Keratinocyte (primary cell): Measurements from ENCODE around the gene POLR2M. TPM values are rescaled to one million over a fixed set of nuclear protein-coding genes. Genes with fewer than 3 reads are reported as not detected.

ENCODE experiments used
- DNase-seq: peaks from one replicate; pipeline ENCODE4 v3.0.0-alpha.2; 2011; ENCODE audit warnings: low read depth, missing footprints, low spot score
- FAIRE-seq: peaks from 2 replicates; lab custom pipeline; 2011; peaks lifted over from hg19 to GRCh38; lab: Jason Lieb, UNC
- H2AFZ ChIP-seq: 2 replicates; pipeline ENCODE4 v1.6.0; 2012; ENCODE audit warnings: low read length, control low read depth, inconsistent platforms; ENCODE audit not compliant: control insufficient read depth
- H3K27ac ChIP-seq: 2 replicates; pipeline ENCODE4 v1.5.1; 2011; ENCODE audit warnings: low read length; ENCODE audit not compliant: control insufficient read depth, insufficient read depth
- H3K27me3 ChIP-seq: 3 replicates; pipeline ENCODE4 v1.6.0; 2011; ENCODE audit warnings: low read length; ENCODE audit not compliant: control insufficient read depth, insufficient read depth; ENCODE audit errors: extremely low read depth
- H3K36me3 ChIP-seq, 2 experiments: 2 replicates in 1 of 2; 3 replicates in 1 of 2; pipeline ENCODE4 v1.5.1; 2011; ENCODE audit warnings: low read length in 2 of 2, mild to moderate bottlenecking in 1 of 2; ENCODE audit not compliant: control insufficient read depth in 2 of 2, insufficient read depth in 2 of 2; ENCODE audit errors: extremely low read depth in 1 of 2
- H3K4me1 ChIP-seq: 3 replicates; pipeline ENCODE4 v1.5.1; 2011; ENCODE audit warnings: low read length; ENCODE audit not compliant: control insufficient read depth, insufficient read depth; ENCODE audit errors: extremely low read depth
- H3K4me2 ChIP-seq: 3 replicates; pipeline ENCODE4 v1.6.0; 2011; ENCODE audit warnings: low read depth, low read length; ENCODE audit not compliant: control insufficient read depth, insufficient read depth; ENCODE audit errors: extremely low read depth
- H3K4me3 ChIP-seq, 3 experiments: fragments of 200-600 bp in 1 of 3; sonication (generic) in 1 of 3; 2 replicates in 2 of 3; 3 replicates in 1 of 3; pipeline ENCODE4 v1.5.1; 2011 to 2016; ENCODE audit warnings: low read length in 3 of 3, mild to moderate bottlenecking in 3 of 3, control low read depth in 2 of 3, inconsistent platforms in 1 of 3, low read depth in 1 of 3, mixed read lengths in 1 of 3, mixed run types in 1 of 3, moderate library complexity in 1 of 3; ENCODE audit not compliant: control insufficient read depth in 2 of 3, insufficient read depth in 2 of 3; ENCODE audit errors: extremely low read depth in 1 of 3
- H3K79me2 ChIP-seq: 2 replicates; pipeline ENCODE4 v1.6.0; 2012; ENCODE audit warnings: low read length; ENCODE audit not compliant: control insufficient read depth, insufficient read depth
- H3K9ac ChIP-seq: 3 replicates; pipeline ENCODE4 v1.6.0; 2011; ENCODE audit warnings: low read length; ENCODE audit not compliant: control insufficient read depth, insufficient read depth; ENCODE audit errors: extremely low read depth
- H3K9me1 ChIP-seq: 3 replicates; pipeline ENCODE4 v1.6.0; 2011; ENCODE audit warnings: low read length; ENCODE audit not compliant: control insufficient read depth, insufficient read depth; ENCODE audit errors: extremely low read depth
- H3K9me3 ChIP-seq: 2 replicates; pipeline ENCODE4 v1.5.1; 2012; ENCODE audit warnings: low read depth, low read length; ENCODE audit not compliant: control insufficient read depth
- H4K20me1 ChIP-seq: 3 replicates; pipeline ENCODE4 v1.6.0; 2011; ENCODE audit warnings: low read length; ENCODE audit not compliant: control insufficient read depth, insufficient read depth; ENCODE audit errors: extremely low read depth
- EZH2 ChIP-seq: IDR thresholded peaks from one replicate; pipeline ENCODE4 v1.6.1; 2012; ENCODE audit warnings: inconsistent platforms, mild to moderate bottlenecking, low read length, moderate library complexity
- dilution Hi-C: fragments of 300-500 bp; cut with MboI; formaldehyde crosslinking; loops from one replicate; pipeline ENCODE4 v1.7.0; 2020; ENCODE audit warnings: low sequenced_read_pairs; ENCODE audit not compliant: extremely low pct_ligation_motif_present
- polyA plus RNA-seq, 5 experiments: library from polyadenylated mRNA; depleted of rRNA in 3 of 5; stranded (reverse) in 3 of 5; stranded (forward) in 1 of 5; unstranded in 1 of 5; fragments of >200 nt; gene quantifications; 1 replicate in 1 of 5; 2 replicates in 3 of 5; 3 replicates in 1 of 5; pipeline versions ENCODE4 v1.2.1 to v1.2.3, GENCODE V29; 2011 to 2012; ENCODE audit warnings: missing spikeins in 2 of 5, low read depth in 1 of 5, low replicate concordance in 1 of 5
- TF ChIP-seq, protein P1 (sequence below), 3 experiments: IDR thresholded peaks in 1 of 3; conservative IDR thresholded peaks in 1 of 3; optimal IDR thresholded peaks in 1 of 3; 2 replicates in 2 of 3; 3 replicates in 1 of 3; pipeline versions ENCODE3 to v1.5.1; 2011; ENCODE audit warnings: low read length in 3 of 3, mild to moderate bottlenecking in 3 of 3, moderate library complexity in 2 of 3, control low read depth in 1 of 3, inconsistent platforms in 1 of 3; ENCODE audit not compliant: insufficient read depth in 2 of 3; ENCODE audit errors: extremely low read depth in 1 of 3

Gene POLR2M
- polyA plus RNA-seq, 1 donor (not counting 4 experiments of a cell fraction or from before 2014, with no cell fraction given): 40.6 TPM

DNA sequence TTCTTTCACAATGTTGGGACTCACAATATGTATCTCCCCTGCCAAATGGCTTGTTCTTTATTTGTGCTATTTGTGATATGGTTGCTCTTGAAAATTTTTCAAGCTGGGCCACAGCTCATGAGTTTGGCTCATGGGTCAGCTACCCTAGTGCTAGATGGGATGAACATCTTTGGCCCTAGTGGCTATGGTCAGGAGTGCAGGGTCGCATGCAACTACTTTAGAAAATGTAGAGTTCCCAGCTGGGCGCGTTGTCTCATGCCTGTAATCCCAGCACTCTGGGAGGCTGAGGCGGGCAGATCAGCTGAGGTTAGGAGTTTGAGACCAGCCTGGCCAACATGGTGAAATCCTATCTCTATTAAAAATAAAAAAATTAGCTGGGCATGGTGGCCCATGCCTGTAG is 55.8 kb downstream of the POLR2M start:
- no peak overlapping the region for H3K9ac ChIP-seq
- H3K9me3 ChIP-seq: no peaks in the 10 kb centered on the region
- dilution Hi-C loops: no loop called here
- no peaks in the 10 kb centered on the region for H4K20me1 ChIP-seq
- FAIRE-seq (no peak), DNase-seq (no peak)
- H3K79me2 ChIP-seq: no peaks in the 10 kb centered on the region
- no peak overlapping the region for H3K4me3 ChIP-seq
- H3K4me1 ChIP-seq: no peaks in the 10 kb centered on the region
- no peaks in the 10 kb centered on the region for H3K27me3 ChIP-seq
- H2AFZ ChIP-seq: no peak overlapping the region
- H3K27ac ChIP-seq: no peak overlapping the region
- H3K9me1 ChIP-seq: no peaks in the 10 kb centered on the region
- H3K4me2 ChIP-seq: no peak overlapping the region
- TF ChIP-seq, protein P1, sequence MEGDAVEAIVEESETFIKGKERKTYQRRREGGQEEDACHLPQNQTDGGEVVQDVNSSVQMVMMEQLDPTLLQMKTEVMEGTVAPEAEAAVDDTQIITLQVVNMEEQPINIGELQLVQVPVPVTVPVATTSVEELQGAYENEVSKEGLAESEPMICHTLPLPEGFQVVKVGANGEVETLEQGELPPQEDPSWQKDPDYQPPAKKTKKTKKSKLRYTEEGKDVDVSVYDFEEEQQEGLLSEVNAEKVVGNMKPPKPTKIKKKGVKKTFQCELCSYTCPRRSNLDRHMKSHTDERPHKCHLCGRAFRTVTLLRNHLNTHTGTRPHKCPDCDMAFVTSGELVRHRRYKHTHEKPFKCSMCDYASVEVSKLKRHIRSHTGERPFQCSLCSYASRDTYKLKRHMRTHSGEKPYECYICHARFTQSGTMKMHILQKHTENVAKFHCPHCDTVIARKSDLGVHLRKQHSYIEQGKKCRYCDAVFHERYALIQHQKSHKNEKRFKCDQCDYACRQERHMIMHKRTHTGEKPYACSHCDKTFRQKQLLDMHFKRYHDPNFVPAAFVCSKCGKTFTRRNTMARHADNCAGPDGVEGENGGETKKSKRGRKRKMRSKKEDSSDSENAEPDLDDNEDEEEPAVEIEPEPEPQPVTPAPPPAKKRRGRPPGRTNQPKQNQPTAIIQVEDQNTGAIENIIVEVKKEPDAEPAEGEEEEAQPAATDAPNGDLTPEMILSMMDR (optimal IDR thresholded peaks at IDR 0.05 in 1 of 3, IDR thresholded peaks at IDR 0.05 in 1 of 3, conservative IDR thresholded peaks at IDR 0.05 in 1 of 3; ENCODE audit: extremely low read depth in 1 of 3, insufficient read depth in 2 of 3, low read length in 3 of 3): peak in 1 of 3 experiments; percentile 18
- TF ChIP-seq EZH2: no peak
- H3K36me3 ChIP-seq: no peaks in the 10 kb centered on the region

DNA sequence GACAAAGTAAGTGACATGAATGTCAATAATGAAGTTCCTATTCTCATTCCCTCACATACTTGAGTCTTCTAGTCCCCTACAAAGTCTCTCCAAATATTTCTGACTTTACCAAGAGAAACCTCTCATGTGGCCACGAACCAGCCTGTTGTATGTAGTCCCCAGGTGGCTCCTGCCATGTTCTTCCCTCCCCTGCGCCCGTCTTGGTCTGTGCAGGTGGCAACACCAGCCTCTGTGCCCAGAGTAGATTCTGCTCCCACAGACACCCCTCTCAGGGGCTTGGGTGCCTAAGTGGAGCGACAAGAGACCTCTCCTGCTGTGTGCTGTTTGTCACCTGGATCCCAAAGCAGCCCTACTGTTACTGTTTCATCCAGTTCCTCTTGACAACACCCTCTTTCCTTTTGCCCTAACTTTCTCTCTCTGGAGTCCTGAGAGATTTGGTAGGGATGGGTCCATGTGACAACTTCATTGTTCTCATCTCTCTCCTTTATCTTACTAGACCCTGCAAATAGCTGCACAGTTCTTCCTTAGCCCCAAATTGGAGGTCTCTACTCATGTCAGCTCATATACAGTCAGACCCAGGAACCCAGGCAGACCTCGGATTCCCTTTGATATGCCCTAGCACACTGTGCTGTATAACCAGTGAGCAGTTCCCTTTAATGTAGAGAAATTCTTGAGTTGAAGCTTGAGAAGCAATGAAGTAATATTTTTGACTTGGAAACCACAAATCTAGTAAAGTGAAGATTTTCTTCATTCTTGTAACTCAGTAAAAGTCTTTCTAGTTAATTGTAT is 56.9 kb downstream of the POLR2M start:
- Histone ChIP-seq H3K36me3 (no peaks in the 10 kb centered on the region), H3K4me1 (no peaks in the 10 kb centered on the region), H2AFZ (no peak overlapping the region), H3K79me2 (no peaks in the 10 kb centered on the region), H3K27me3 (no peaks in the 10 kb centered on the region), H3K9me3 (no peaks in the 10 kb centered on the region), H3K27ac (no peak overlapping the region), H3K4me2 (no peak overlapping the region), H3K9me1 (no peaks in the 10 kb centered on the region), H3K4me3 (no peak overlapping the region), H4K20me1 (no peaks in the 10 kb centered on the region), H3K9ac (no peak overlapping the region)
- TF ChIP-seq EZH2: no peak
- TF ChIP-seq, protein P1 (optimal IDR thresholded peaks at IDR 0.05 in 1 of 3, IDR thresholded peaks at IDR 0.05 in 1 of 3, conservative IDR thresholded peaks at IDR 0.05 in 1 of 3; ENCODE audit: extremely low read depth in 1 of 3, insufficient read depth in 2 of 3, low read length in 3 of 3): no peak
- FAIRE-seq: no peak
- no peak for DNase-seq
- dilution Hi-C loops: no loop called here

Other genes starting within 250 kb of the POLR2M start
- 1.1 to 1.8 TPM (median 1.3 TPM) in 3 replicates for gene MYZAP, start 114.8 kb upstream of the POLR2M start, polyA plus RNA-seq